Panc1 (cell line): ENCODE data around the gene DOCK1. TPM values are rescaled to one million over a fixed set of nuclear protein-coding genes. Genes with fewer than 3 reads are reported as not detected.

Experiments used
- ATAC-seq: fragments of 200-7000 bp; cut with Tn5 transposase; 2 replicates; pipeline ENCODE4 v1.9.1; 2020; ENCODE audit warnings: mild to moderate bottlenecking, moderate library complexity
- BruUV-seq: library from RNA; stranded (reverse); fragments of 400-500 nt; replicated peaks from 2 replicates; lab custom pipeline; 2021; lab: Mats Ljungman, UMichigan
- CTCF ChIA-PET: fragments of 300-600 bp; sonication (Branson Sonifier 250); formaldehyde crosslinking; loops from one replicate; lab custom pipeline; 2022; ENCODE audit warnings: antibody characterized with exemption; lab: Charles Lee
- POLR2A ChIA-PET: fragments of 300-600 bp; sonication (Branson Sonifier 250); formaldehyde crosslinking; loops from one replicate; lab custom pipeline; 2022; ENCODE audit warnings: antibody characterized with exemption; lab: Charles Lee
- DNase-seq: peaks from one replicate; pipeline ENCODE4 v3.0.0-alpha.2; 2010; ENCODE audit warnings: low read depth, low spot score
- H3K27ac ChIP-seq: 2 replicates; pipeline ENCODE4 v1.5.1; 2011; ENCODE audit warnings: mild to moderate bottlenecking, low read length, inconsistent platforms
- H3K27me3 ChIP-seq: fragments of 200-500 bp; sonication (Bioruptor generic); 2 replicates; pipeline ENCODE4 v1.6.0; 2014; ENCODE audit warnings: low read length, inconsistent platforms; ENCODE audit not compliant: control insufficient read depth, insufficient read depth
- H3K36me3 ChIP-seq: fragments of 200-500 bp; sonication (Bioruptor generic); 2 replicates; pipeline ENCODE4 v1.5.1; 2014; ENCODE audit warnings: inconsistent platforms, mild to moderate bottlenecking, low read length, moderate library complexity; ENCODE audit not compliant: control insufficient read depth, insufficient read depth
- H3K4me1 ChIP-seq: 2 replicates; pipeline ENCODE4 v1.5.1; 2011; ENCODE audit warnings: inconsistent platforms, mild to moderate bottlenecking, low read length, moderate library complexity; ENCODE audit not compliant: control insufficient read depth, insufficient read depth
- H3K4me3 ChIP-seq, 2 experiments: 2 replicates each; pipeline ENCODE4 v1.5.1; 2011 to 2012; ENCODE audit warnings: low read depth in 2 of 2, low read length in 2 of 2, mild to moderate bottlenecking in 2 of 2, inconsistent platforms in 1 of 2, moderate library complexity in 1 of 2
- H3K9me3 ChIP-seq: fragments of 200-500 bp; sonication (Bioruptor generic); 2 replicates; pipeline ENCODE4 v1.5.1; 2014; ENCODE audit warnings: low read depth, mild to moderate bottlenecking, inconsistent platforms, low read length, moderate library complexity; ENCODE audit not compliant: control insufficient read depth, insufficient read depth
- CTCF ChIP-seq: fragments of 450-650 bp; IDR thresholded peaks from 2 replicates; pipeline ENCODE4 v1.5.1; 2017; ENCODE audit warnings: mild to moderate bottlenecking
- POLR2AphosphoS5 ChIP-seq: IDR thresholded peaks from 2 replicates; pipeline ENCODE4 v1.6.1; 2012; ENCODE audit warnings: mild to moderate bottlenecking, low read depth, low read length, moderate library complexity
- REST ChIP-seq, 2 experiments: IDR thresholded peaks; 2 replicates each; pipeline ENCODE4 v1.6.1; 2011 to 2012; ENCODE audit warnings: low read depth in 2 of 2, control low read depth in 1 of 2, low read length in 1 of 2, mild to moderate bottlenecking in 1 of 2, moderate library complexity in 1 of 2; ENCODE audit not compliant: insufficient read depth in 1 of 2
- SIN3A ChIP-seq: IDR thresholded peaks from 2 replicates; pipeline ENCODE4 v1.6.1; 2012; ENCODE audit warnings: low read depth, mild to moderate bottlenecking, low read length, moderate library complexity, borderline replicate concordance; ENCODE audit not compliant: insufficient read depth
- TCF7L2 ChIP-seq: IDR thresholded peaks from 2 replicates; pipeline ENCODE4 v1.6.1; 2011; ENCODE audit warnings: mild to moderate bottlenecking, low read depth, low read length, inconsistent platforms
- in situ Hi-C: cut with HindIII; loops from 2 replicates; pipeline ENCODE4 v1.10.0; 2016; ENCODE audit warnings: low sequenced_read_pairs, low pct_unique_long_range_greater_than_20kb
- intact Hi-C: fragments of 100-400 bp; cut with micrococcal nuclease; formaldehyde crosslinking; loops from one replicate; pipeline ENCODE4 v1.10.0; 2022; ENCODE audit not compliant: unreplicated experiment
- total RNA-seq: library from RNA; stranded (reverse); gene quantifications from one replicate; pipeline ENCODE4 v1.2.1, GENCODE V29; 2021; ENCODE audit not compliant: unreplicated experiment

The DOCK1 gene
- total RNA-seq, 1 experiment from 2014 or later, result 67.6 TPM

- BruUV-seq, result no TSS peak
- no peaks in the 10 kb centered on the region for H3K4me1 ChIP-seq
- intact Hi-C loops, result no loop called here
- DNase-seq (no peak), ATAC-seq (no peak)
- no peaks in the 10 kb centered on the region for H3K27me3 ChIP-seq
- ChIA-PET CTCF (no interaction called here), POLR2A (no interaction called here)
- TF ChIP-seq CTCF (no peak), TCF7L2 (no peak), SIN3A (no peak), REST (IDR thresholded peaks at IDR 0.05; ENCODE audit: insufficient read depth in 1 of 2, low read depth in 2 of 2, low read length in 1 of 2) (no peak), POLR2AphosphoS5 (no peak)
- no peak overlapping the region for H3K4me3 ChIP-seq
- in situ Hi-C loops, result no loop called here
- no peaks in the 10 kb centered on the region for H3K36me3 ChIP-seq
- no peaks in the 10 kb centered on the region for H3K9me3 ChIP-seq
- H3K27ac ChIP-seq, result no peak overlapping the region
Measured at GRCh38 chr10:127370601-127371000, 465.4 kb downstream of the DOCK1 start.

- Histone ChIP-seq H3K36me3 (no peaks in the 10 kb centered on the region), H3K4me3 (no peak overlapping the region), H3K9me3 (no peaks in the 10 kb centered on the region), H3K27me3 (no peaks in the 10 kb centered on the region), H3K4me1 (no peaks in the 10 kb centered on the region), H3K27ac (no peak overlapping the region)
- ChIA-PET POLR2A (no interaction called here), CTCF (no interaction called here)
- in situ Hi-C loops, result no loop called here
- no TSS peak for BruUV-seq
- DNase-seq (no peak), ATAC-seq (no peak)
- intact Hi-C loops, result no loop called here
- TF ChIP-seq REST (IDR thresholded peaks at IDR 0.05; ENCODE audit: insufficient read depth in 1 of 2, low read depth in 2 of 2, low read length in 1 of 2), result no peak
- no peak for TF ChIP-seq SIN3A
- no peak for TF ChIP-seq TCF7L2
- TF ChIP-seq POLR2AphosphoS5, result no peak
- TF ChIP-seq CTCF, result no peak
Measured at GRCh38 chr10:127372361-127372760, 467.1 kb downstream of the DOCK1 start.
